ENCODE data around the gene LYRM2.

LYRM2 gene

DNA sequence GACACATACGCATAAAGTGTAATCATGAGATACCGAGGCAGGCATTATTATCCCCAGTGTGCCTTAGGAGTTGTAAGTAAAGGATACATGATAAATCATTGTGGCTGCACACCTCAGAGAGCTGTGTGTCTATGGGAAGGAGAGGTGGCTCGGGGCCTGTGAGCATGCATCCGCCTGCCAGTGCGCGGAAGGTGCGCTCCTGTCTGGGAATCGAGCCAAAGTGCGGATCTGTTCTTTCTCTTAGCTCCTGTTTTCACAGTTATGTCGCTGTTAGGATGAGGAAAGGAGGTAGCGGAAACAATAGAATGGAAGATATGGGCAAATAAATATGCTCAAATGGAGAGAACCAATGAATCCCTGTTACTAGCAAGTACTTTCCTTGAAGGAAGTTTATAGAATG, 107.6 kb downstream of the LYRM2 start:
- Mint-ChIP-seq H3K9me3 (ENCODE audit: low read depth) (no peaks in the 10 kb centered on the region), H3K4me3 (no peak overlapping the region), H3K4me1 (ENCODE audit: low read depth) (no peaks in the 10 kb centered on the region), H3K36me3 (peaks cover 15% of the 10 kb centered on the region), H3K27me3 (no peaks in the 10 kb centered on the region), H3K27ac (no peak overlapping the region)

DNA sequence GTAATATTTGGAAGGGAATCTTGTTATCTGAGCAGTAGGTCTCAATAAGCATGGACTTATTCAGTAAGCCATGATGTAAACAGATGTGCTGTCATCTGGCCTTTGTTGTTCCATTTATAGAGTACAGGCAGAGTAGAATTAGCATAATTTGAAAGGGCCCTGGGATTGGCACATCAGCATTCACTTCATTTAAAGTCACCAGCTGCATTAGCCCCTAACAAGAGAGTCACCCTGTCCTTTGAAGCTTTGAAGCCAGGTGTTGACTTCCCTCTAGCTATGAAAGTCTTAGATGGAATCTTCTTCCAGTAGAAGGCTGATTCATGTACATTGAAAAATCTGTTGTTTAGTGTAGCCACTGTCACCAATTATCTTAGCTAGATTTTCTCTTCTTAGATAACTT, 109.7 kb downstream of the LYRM2 start:
- Mint-ChIP-seq H3K4me3 (no peak overlapping the region), H3K27ac (no peak overlapping the region), H3K27me3 (no peaks in the 10 kb centered on the region), H3K36me3 (peaks cover 15% of the 10 kb centered on the region), H3K9me3 (ENCODE audit: low read depth) (no peaks in the 10 kb centered on the region), H3K4me1 (ENCODE audit: low read depth) (no peaks in the 10 kb centered on the region)

DNA sequence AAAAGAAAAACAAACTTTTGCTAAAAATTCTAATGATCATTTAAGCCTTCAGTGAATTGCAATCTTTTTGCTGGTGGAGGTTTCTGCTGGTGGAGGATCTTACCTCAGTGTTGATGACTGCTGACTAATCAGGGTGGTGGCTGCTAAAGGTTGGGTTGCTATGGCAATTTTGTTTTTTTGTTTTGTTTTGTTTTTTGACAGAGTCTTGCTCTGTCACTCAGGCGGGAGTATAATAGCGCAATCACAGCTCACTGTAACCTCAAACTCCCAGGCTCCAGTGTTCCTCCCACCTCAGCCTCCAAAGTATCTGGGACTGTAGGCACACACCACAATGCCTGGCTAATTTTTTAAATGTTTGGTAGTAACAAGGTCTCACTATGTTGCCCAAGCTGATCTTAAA, 110.9 kb downstream of the LYRM2 start:
- H3K4me3 Mint-ChIP-seq = no peak overlapping the region
- peaks cover 15% of the 10 kb centered on the region for H3K36me3 Mint-ChIP-seq
- no peaks in the 10 kb centered on the region for H3K27me3 Mint-ChIP-seq
- H3K9me3 Mint-ChIP-seq (ENCODE audit: low read depth) = no peaks in the 10 kb centered on the region
- no peaks in the 10 kb centered on the region for H3K4me1 Mint-ChIP-seq (ENCODE audit: low read depth)
- no peak overlapping the region for H3K27ac Mint-ChIP-seq

DNA sequence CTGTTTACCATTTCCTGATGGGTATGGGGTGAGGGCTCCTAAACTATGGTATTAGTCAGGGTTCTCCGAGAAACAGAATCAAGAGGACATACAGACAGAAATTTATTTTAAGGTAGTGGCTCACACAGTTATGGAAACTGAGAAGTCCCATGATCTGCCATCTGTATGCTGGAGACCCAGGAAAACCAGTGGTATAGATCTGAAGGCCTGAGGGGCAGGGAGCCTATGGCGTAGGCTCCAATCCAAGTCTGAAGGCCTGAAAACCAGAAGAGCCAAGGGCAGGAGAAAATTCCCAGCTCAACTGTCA, 112.0 kb downstream of the LYRM2 start:
- no peaks in the 10 kb centered on the region for H3K27me3 Mint-ChIP-seq
- no peak overlapping the region for H3K27ac Mint-ChIP-seq
- no peak overlapping the region for H3K4me3 Mint-ChIP-seq
- no peaks in the 10 kb centered on the region for H3K9me3 Mint-ChIP-seq (ENCODE audit: low read depth)
- H3K4me1 Mint-ChIP-seq (ENCODE audit: low read depth) = no peaks in the 10 kb centered on the region
- peaks cover 12% of the 10 kb centered on the region for H3K36me3 Mint-ChIP-seq

DNA sequence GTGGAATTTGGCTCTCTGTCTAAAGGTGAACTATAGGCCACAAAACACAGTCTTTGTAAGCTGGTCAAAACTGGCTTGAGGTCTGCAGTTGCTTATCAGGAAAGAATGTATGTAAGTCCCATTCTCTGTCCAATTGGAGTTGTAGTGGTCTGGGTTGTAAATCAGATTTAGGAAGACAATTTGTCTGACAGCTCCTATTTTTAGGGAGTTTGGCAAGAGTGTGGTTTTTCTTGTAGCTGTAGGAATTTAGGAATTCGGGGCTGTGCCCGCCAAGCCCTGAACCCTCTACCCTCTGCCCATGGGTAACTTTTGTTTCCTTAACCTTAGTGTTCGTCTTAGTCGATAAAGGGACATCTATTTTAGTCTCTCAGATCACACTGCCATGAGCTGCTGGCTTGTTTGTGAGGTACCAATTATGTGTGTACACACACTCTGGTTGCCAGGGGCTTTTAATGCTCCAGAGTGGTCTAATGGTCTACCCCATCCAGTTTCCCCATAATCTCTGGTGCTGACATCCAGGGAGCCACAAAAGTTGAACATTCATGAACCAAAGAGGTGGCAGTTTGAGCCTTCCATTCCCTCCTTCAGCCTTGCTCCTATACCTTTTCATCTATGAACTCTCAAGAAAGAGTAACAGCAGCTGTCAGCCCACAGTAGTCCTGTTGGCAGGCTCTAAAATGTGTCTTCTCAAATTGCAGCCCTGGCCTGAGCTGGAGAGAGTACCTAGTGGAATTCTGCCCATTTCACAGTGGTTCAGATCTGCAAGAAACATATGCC, 112.6 kb downstream of the LYRM2 start:
- Mint-ChIP-seq H3K27ac (no peak overlapping the region), H3K27me3 (no peaks in the 10 kb centered on the region), H3K36me3 (peaks cover 11% of the 10 kb centered on the region), H3K4me3 (no peak overlapping the region), H3K9me3 (ENCODE audit: low read depth) (no peaks in the 10 kb centered on the region), H3K4me1 (ENCODE audit: low read depth) (no peaks in the 10 kb centered on the region)

DNA sequence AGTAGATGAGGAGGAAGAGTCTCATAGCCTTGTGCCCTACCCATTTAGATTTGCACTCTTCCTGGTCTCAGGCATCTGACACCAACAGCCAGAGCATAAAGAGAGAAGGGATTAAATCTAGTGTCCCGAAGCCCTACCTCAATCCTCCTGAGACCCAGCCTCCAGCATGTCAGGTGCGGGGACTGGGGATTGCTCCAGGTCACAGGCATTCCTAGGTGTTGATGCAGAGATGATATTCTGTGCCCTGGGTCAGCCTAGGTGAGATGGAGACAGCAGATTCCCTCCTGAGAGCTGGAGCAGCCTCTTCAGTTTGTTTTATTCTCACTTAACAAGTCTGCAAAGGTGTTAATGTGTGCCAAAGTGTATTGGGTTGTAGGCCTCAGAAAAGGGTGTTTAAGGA, 115.8 kb downstream of the LYRM2 start:
- H3K27me3 Mint-ChIP-seq = no peaks in the 10 kb centered on the region
- no peaks in the 10 kb centered on the region for H3K9me3 Mint-ChIP-seq (ENCODE audit: low read depth)
- H3K4me1 Mint-ChIP-seq (ENCODE audit: low read depth) = no peaks in the 10 kb centered on the region
- no peak overlapping the region for H3K27ac Mint-ChIP-seq
- no peaks in the 10 kb centered on the region for H3K36me3 Mint-ChIP-seq
- H3K4me3 Mint-ChIP-seq = no peak overlapping the region

DNA sequence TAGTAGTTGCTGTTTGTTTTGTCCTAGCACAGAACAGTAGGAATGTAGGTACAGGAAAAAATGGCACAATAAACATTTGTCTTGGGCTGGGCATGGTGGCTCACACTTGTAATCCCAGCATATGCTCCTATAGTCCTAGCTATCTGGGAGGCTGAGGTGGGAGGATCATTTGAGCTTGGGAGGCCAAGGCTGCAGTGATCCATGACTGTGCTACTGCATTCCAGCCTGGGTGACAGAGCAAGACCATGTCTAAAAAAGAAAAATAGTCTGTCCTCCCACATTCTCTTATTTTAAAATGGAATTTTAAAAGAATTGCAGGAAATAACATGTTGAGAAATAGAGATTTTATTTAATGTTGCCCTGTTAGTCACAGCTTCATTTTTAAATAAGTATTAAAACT, 117.8 kb downstream of the LYRM2 start:
- H3K4me1 Mint-ChIP-seq (ENCODE audit: low read depth) = no peaks in the 10 kb centered on the region
- no peaks in the 10 kb centered on the region for H3K9me3 Mint-ChIP-seq (ENCODE audit: low read depth)
- H3K36me3 Mint-ChIP-seq = no peaks in the 10 kb centered on the region
- H3K4me3 Mint-ChIP-seq = no peak overlapping the region
- H3K27ac Mint-ChIP-seq = no peak overlapping the region
- no peaks in the 10 kb centered on the region for H3K27me3 Mint-ChIP-seq

DNA sequence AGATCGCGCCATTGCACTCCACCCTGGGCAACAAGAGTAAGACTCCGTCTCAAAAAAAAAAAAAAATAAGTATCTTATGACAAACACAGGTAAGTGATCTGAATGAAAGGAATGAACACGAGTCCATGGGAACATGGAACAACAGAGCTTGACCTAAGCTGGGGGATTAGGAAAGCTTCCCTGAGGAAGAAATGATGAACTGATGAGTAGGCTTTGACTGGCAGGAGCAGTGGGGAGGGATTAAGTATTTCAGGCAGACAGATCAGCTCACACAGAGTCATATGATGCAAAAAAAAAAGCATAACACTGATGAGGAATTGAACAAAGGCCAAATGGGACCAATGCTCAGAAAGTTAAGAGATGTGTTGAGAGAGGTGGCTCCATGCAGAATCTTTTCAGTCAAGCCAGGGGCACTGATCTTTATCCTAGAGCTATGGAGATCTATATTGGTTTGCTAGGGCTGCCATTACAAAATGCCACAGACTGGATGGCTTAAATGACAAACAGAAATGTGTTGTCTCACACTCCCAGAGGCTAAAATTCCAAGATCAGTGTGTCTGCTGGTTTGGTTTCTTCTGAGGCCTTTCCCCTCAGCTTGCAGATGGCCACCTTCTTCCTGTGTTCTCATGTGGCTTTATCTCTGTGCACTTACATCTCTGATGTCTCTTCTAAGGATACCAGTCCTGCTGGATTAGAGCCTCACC, 120.0 kb downstream of the LYRM2 start:
- H3K4me1 Mint-ChIP-seq (ENCODE audit: low read depth) = no peaks in the 10 kb centered on the region
- no peaks in the 10 kb centered on the region for H3K27me3 Mint-ChIP-seq
- H3K4me3 Mint-ChIP-seq = no peak overlapping the region
- no peaks in the 10 kb centered on the region for H3K9me3 Mint-ChIP-seq (ENCODE audit: low read depth)
- no peaks in the 10 kb centered on the region for H3K36me3 Mint-ChIP-seq
- H3K27ac Mint-ChIP-seq = no peak overlapping the region
